GM18505 (cell line): ENCODE data around the gene NBDY.
"Not testable (repeated sequence)": the region's sequence is repeated elsewhere in the genome, so short reads cannot be mapped to it uniquely, and the experiment has no call there.

Experiments used
- ATAC-seq: cut with Tn5 transposase; IDR thresholded peaks from one replicate; pipeline ENCODE4 v1.9.1; 2021; ENCODE audit not compliant: unreplicated experiment
- POLR2A ChIP-seq: IDR thresholded peaks from 4 replicates; pipeline ENCODE4 v1.6.1; 2011; ENCODE audit warnings: borderline replicate concordance; ENCODE audit not compliant: insufficient read depth, insufficient read length; ENCODE audit errors: extremely low read depth

NBDY gene

GRCh38 chrX:56729152-56729850, at the start of gene NBDY:
NBDY (plus strand) TSS chrX:56729243; CDS start chrX:56729354, 111 bp downstream.
- peak; percentile 56 for TF ChIP-seq POLR2A
- peak; percentile 74 for ATAC-seq

- not testable (repeated sequence) for ATAC-seq
Observed at GRCh38 chrX:56704530-56704929, 24.5 kb upstream of the NBDY start.

GRCh38 chrX:56726605-56727004, 2.4 kb upstream of the NBDY start:
- ATAC-seq: no peak
- TF ChIP-seq POLR2A: no peak

GRCh38 chrX:56727531-56727930, 1.5 kb upstream of the NBDY start:
- no peak for TF ChIP-seq POLR2A
- ATAC-seq: no peak

GRCh38 chrX:56728321-56728720, 722 bp upstream of the NBDY start:
- no peak for TF ChIP-seq POLR2A
- no peak for ATAC-seq

GRCh38 chrX:56728752-56729151, 291 bp upstream of the NBDY start:
- peak; percentile 57 for ATAC-seq
- TF ChIP-seq POLR2A: no peak

- TF ChIP-seq POLR2A: no peak
- no peak for ATAC-seq
Observed at GRCh38 chrX:56733459-56734046, 4.5 kb downstream of the NBDY start.

GRCh38 chrX:56736219-56736618, 7.2 kb downstream of the NBDY start:
- ATAC-seq: no peak

GRCh38 chrX:56738670-56739069, 9.6 kb downstream of the NBDY start:
- no peak for ATAC-seq
- TF ChIP-seq POLR2A: no peak

More at GRCh38 chrX:56736219-56736618, 7.2 kb downstream of the NBDY start:
- no peak for TF ChIP-seq POLR2A

- no peak for ATAC-seq
- TF ChIP-seq POLR2A: no peak
Observed at GRCh38 chrX:56744996-56745395, 16.0 kb downstream of the NBDY start.

GRCh38 chrX:56746996-56747395, 18.0 kb downstream of the NBDY start:
- no peak for ATAC-seq
- TF ChIP-seq POLR2A: no peak

- no peak for TF ChIP-seq POLR2A
- no peak for ATAC-seq
Observed at GRCh38 chrX:56751071-56751470, 22.0 kb downstream of the NBDY start.

- no peak for TF ChIP-seq POLR2A
- ATAC-seq: peak; percentile 60
Observed at GRCh38 chrX:56757327-56757726, 28.3 kb downstream of the NBDY start.

- no peak for TF ChIP-seq POLR2A
- no peak for ATAC-seq
Observed at GRCh38 chrX:56758456-56758855, 29.4 kb downstream of the NBDY start.
